GM19468 (cell line): ENCODE data around the gene HOXA13.

Experiments
- ATAC-seq: cut with Tn5 transposase; IDR thresholded peaks from one replicate; pipeline ENCODE4 v1.9.1; 2021; ENCODE audit warnings: mild to moderate bottlenecking, moderate library complexity, moderate number of reproducible peaks; ENCODE audit not compliant: unreplicated experiment; ENCODE audit errors: extremely low read depth

The HOXA13 gene

DNA sequence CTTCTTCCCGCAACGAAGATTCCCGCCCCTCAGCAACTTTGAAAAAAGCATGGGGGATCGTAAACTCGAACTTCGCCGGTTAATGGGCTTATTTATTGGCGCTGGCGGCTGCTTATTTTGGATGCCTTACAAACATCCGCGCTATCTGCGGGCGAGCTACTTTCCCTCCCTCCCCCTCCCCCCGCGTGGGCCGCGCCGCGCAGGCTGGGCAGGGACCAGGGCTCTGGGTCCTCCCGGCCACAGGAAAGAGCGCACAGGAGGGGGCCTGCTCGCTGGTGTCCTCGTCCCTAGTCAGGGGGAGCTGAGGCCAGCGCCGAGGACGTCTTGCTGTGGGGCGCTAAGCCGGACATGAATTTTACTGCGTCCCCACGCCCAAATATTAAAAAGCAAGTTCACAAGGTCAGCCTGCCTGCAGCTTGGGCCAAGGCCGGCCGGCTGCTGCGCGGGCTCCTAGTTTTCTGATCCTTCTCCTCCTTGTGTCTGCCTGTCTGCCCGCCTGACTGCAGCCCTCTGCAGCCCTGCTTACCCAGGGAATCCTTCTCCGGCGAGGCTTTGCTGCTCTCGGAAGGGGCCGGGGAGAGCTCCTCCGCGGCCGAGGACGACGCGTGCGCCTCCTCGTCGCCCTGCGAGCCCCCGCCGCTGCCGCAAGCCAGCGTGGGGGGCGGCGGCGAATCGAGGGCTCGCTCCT, 26.9 kb downstream of the HOXA13 start:
- ATAC-seq: no peak

DNA sequence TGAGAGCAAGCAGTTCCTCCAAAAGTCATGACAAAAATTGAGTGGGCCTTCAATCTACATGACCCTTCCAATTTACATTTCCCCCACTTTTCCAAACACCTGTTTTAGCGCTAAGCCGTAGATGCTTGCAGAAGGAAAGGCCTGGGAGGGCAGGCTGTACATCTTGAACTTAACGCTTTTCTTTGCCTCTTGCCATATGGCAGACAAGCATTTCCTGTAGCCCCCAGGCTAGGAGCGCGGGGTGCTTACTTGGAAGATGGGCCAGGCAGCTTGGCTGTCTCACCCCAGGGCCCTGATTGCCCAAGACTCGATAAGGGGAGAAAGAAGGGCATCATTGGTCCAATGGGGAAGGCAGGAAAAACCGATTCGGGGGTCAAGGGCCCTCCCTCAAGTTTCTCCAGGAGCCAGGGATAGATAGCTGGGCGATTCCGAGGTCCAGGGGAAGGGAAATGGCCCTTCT, 27.5 kb downstream of the HOXA13 start:
- no peak for ATAC-seq

DNA sequence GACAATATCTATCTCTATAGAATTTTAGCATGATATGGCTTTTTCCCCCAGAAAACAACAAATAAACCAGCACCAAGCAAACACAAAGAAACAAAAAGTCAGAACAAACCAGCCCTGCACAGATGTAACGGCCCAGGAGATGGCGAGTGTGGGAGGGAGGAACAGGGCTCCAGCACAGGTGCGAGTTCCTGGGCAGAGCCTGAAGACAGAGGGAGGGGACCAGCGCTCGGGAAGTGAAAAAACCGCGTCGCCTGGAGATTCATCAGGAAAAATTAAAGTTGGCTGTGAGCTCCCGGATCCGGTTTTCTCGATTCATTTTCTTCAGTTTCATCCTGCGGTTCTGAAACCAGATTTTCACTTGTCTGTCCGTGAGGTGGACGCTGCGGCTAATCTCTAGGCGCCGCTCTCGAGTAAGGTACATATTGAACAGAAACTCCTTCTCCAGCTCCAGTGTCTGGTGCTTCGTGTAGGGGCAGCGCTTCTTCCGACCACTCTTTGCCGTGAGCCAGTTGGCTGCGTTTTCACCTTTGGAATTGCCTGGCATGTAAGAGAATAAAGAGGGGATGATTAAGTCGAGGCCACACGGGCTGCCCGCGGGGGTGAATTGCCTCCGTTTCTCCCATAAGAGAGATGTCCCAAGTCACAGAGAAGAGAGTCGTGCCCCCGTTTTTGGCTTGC, 28.1 kb downstream of the HOXA13 start:
- no peak for ATAC-seq

DNA sequence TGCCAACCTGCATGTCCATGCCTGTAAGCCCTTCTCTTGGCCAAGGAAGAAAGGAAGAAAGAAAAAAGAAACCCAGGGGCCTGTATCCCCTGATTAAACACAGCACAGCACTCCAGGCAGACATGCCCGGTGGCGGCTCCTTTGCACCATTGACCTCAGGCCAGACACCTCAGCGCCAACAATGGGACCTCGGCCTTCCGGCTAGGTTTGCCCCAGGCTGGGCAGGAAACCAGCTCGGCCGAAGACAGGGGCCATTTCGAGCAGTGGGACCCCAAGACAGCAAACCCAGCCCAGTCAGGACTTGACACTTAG, 28.6 kb downstream of the HOXA13 start:
- ATAC-seq: no peak

DNA sequence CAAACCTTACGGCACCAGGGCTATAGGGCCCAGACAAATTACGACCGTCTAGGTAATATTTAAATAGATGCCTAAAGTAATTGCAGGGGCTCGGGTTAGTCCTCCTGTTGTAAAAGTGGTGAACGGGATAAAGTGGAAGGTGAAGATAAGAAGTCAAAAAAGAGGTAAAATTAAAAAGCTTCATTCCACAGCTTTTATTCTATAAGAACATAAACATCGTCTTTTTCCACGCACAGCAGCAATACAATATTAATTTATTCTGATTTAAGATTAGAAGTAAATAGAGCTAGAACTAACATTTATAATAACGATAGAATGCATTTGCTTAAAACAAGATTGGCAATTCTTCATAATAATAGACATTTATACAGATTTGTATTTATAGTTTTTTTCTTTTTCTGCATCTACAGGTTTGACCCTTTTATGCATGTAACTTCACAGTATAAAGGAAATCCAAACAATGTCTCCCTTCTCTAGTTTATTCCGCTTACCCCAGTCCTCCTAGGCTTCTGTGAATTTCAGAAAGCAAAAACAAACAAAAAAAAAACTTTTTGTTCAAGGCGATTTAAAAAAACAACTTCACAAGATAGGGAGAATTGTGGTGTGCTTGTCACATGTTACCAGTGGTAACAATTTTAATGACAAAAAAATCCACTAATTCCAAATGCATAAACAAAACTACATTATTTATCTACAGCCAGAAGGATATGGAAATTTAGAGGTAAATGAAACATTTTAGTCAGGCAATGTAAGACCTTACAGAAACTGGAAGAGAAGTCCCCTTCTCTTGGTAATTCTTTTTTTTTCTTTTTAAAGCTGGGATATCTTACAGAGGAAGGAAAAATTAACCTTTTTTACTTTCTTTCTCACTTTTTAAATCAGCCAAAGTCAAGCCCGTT, 29.2 kb downstream of the HOXA13 start:
- ATAC-seq: no peak

DNA sequence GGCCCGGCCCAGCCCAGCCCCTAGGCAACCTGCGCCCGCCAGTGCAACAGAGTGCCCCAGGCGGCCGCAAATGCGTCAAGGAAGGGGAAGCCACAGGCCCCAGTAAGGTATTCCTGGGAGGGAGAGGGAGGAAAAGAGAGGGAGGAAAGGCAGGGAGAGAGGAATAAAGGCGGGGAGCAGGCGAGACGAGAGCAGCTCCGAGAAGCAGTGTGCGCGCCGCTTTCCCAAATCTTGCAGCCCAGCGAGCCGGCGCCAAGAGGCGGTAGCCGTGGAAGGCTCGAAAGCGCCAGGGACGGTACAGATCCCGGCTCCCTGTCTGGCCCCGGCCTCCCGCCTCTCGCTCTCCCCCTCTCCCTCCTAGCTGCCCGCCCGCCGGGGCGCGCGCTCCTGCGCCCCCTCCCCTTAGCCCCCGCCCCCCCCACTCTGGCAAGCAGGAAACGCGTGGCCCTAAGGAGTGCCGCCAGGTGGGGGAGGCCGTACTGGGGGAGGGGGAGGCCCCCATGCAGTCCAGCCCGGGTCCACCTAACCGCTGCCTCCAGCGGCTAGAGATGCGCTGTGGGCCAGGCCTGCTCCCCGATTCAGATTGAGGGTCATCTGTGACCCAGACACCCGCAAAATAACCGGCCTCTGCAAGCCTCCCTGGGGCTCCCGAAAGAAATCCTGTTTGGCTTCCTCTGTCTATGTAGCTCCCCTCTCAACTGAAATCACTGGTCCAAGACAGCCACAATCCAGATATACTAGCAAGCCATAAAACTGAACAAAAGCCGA, 30.0 kb downstream of the HOXA13 start:
- no peak for ATAC-seq

DNA sequence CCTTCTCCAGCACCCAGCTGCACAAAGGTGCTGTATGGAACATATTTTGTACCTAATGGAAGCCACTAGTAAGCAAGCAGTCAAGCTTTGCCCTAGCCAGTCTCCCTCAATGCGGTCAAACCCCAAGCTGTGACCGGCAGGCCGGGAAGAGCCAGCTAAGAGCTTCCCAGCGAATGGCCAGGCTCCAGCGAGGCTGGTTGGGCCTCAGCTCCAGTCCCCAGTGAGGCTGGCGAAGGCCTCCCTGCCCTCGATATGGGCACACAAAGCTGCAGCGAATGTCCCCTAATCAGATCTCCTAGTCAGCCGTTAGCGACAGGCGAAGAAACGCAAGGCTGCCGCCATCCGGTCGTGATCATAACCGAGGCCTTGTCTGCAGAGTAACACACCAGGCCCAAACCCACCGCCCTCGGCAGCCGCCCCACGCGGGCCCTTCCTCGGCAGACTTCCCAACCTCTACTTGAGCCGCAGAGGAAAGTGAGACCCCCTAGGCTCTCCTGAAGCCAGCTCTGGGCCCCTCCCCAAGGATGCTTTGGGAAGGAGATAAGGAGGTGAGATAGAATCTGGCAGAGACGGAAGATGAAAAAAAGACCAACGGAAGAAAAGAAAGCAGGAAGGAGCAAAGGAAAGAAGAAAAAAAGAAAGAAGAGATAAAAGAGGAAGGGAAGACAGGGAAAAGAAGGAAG, 31.5 kb downstream of the HOXA13 start:
- no peak for ATAC-seq

DNA sequence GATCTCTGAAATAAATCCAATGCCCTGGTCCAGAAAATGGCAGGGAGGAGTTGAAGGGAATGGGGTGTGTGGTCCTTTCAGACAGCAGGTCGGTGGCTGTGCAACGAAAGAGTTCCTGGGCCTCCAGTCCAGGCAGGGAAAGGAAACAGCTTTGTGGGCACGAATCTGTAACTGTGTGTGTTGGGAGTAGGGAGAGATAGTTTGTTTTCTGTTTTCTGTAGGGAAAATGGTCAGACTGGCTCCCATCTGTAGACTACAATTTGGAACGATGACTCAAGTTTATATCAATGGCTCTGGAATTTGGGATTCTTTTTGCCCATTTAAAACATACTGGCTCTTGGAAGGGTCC, 32.0 kb downstream of the HOXA13 start:
- ATAC-seq: no peak

DNA sequence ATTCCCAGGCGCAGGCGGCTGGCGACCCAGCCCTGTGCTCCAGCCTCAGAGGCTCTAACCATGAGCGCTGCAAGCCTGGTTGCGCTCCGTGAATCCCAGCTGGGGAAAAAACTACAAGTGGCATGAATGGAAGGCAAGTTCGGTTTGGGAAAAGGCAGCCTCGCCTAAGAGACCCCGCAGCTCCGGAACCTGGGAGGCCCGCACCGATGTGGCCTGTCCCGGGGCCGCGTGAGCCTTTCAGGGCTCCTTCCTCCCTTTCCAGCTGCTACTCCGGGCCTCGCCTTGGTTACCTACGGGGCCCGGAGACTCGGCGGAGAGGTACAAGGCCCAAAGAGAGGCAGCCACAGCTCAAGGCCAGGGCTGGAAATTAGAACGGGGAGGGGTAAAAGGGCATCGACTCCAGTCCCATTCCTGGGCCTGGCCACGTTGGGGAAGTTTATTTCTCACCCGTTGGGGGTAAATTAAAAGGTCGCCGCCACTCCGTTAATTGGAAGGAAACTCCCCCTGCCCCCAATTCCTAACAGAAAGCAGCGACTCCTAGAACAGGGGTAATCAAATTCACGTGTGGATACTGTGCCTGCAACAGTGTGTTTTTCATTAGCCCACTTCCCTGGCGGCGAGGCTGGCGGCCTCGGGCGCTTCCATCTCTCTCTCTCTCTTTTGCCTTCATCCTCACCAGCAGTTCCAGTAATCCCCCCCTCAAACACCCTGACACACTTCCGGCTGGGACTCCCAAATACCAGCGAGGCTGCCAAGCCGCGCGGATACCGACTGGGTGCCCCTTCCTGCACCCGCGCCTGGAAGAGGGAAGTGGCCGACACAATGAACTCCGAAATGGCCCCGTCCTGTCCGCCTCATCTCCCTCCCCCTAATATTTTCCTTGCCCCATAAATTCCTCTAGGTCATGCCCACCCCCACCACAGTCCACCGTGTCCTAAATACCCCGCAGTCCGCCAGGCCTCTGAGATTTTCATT, 33.1 kb downstream of the HOXA13 start:
- ATAC-seq: no peak

DNA sequence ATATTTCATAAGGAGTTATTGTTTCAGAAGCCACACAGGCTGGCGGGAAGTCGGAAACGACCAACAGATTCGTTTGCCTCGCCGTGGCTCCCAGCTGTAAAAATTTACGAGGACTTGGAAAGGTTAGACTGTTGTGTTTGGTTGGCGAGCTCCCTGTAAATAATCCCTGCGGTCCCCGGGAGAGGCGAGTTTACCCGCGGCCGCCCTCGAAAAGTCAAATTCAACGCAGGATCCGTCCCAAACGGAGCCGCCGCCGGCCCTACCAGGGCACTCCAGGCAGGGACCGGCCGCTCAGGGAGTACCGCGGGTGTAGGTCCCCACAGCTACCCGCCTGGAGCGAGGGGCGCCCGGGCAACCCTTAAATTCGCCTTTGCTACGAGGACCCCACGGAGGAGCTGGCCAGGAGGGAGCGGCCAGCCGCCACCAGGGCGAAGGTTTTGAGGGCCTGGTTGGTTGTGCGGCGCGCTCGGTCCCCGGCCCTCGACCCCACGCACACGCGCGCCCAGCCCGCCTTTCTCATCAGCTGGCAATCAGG, 33.8 kb downstream of the HOXA13 start:
- ATAC-seq: no peak

DNA sequence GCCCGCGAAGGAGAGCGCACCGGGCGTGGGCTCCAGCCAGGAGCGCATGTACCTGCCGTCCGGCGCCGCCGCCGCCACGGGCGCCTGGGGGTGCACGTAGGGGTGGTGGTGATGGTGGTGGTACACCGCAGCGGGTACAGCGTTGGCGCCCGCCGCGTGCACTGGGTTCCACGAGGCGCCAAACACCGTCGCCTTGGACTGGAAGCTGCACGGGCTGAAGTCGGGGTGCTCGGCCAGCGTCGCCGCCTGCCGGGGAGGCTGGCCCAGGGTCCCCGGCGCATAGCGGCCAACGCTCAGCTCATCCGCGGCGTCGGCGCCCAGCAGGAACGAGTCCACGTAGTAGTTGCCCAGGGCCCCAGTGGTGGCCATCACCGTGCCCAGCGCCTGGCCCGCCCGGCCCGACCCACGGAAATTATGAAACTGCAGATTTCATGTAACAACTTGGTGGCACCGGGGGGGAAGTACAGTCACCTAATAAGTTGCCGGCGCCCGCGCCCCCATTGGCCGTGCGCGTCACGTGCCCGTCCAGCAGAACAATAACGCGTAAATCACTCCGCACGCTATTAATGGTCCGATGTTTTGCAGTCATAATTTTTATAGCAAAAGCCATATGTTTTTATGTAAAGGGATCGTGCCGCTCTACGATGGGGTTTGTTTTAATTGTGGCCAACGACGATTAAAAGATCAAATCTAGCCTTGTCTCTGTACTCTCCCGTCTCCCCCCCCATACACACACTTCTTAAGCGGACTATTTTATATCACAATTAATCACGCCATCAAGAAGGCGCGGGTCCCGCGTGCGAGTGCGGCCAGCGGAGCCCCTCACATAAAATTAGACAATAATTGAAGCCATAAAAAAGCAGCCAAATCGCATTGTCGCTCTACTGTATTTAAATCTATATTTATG, 34.5 kb downstream of the HOXA13 start, which contains the start of gene HOXA9:
TSS of gene HOXA9 (minus strand) at position 449 of the 907 bp plus-strand sequence. CDS start at position 369, 80 bp downstream.
- ATAC-seq: no peak

DNA sequence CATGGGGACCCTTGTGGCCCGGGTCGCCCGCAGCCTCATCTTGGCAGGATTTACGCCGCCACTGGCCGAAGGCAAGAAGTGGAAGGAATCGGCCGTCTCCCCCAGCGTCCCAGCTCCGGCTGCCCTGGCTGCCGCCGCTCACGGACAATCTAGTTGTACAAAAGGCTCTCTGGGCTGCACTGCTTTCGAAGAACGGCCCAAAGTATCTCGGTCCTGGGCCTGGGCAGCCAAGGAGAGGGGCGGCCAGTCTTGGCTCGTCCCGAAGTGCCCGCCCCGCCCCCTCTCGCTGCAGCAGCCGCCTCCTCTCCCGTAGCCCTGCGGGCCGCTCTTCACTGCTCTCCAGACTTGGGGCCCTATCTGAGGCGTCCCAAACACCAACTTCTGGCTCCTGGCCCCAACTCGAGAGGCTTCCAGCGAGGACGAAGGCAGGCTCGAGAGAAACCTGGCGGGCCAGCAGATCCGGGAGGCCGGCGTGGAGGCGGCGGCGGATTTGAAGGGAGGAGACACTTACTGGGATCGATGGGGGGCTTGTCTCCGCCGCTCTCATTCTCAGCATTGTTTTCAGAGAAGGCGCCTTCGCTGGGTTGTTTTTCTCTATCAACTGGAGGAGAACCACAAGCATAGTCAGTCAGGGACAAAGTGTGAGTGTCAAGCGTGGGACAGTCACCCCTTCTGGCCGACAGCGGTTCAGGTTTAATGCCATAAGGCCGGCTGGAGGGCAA, 35.4 kb downstream of the HOXA13 start:
- no peak for ATAC-seq

DNA sequence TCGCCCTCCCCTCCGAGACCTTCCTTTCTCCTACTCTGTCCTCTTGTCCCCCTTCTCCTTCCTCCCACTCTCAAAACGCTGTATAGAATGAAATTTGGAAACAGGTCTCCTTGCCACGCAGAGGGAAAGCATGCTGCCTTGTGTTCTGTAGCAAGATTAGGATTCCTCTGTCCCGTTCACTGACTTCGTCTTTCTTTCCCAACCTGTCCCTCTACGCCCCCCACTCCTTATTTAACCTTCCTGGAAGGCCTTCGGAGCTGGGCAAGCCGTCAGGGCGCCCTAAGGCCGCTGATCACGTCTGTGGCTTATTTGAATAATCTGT, 35.9 kb downstream of the HOXA13 start:
- no peak for ATAC-seq

DNA sequence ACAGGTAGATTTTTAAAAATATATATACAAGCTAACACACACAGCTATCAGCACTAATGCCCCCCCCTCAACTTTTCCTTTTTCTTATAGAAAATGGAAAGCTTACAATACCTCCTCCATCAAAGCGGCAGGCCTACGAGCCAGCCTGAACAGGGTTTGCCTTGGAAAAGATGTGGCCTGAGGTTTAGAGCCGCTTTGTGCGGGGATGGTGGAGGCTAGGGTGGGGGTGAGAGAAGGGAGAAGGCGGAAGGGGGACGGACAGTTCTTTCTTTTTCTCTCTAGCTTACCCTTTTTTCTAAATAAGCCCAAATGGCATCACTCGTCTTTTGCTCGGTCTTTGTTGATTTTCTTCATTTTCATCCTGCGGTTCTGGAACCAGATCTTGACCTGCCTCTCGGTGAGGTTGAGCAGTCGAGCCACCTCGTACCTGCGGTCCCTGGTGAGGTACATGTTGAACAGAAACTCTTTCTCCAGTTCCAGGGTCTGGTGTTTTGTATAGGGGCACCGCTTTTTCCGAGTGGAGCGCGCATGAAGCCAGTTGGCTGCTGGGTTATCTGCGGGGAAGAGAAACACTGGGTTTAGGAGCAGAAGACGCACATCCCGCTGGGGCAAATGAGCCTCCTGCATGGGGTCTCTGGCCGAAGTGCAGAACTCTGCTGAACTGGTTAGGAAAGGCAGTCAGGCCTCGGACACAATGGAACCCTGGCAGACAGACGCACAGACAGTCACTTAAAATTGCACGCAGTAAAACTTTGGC, 36.4 kb downstream of the HOXA13 start:
- ATAC-seq: no peak

DNA sequence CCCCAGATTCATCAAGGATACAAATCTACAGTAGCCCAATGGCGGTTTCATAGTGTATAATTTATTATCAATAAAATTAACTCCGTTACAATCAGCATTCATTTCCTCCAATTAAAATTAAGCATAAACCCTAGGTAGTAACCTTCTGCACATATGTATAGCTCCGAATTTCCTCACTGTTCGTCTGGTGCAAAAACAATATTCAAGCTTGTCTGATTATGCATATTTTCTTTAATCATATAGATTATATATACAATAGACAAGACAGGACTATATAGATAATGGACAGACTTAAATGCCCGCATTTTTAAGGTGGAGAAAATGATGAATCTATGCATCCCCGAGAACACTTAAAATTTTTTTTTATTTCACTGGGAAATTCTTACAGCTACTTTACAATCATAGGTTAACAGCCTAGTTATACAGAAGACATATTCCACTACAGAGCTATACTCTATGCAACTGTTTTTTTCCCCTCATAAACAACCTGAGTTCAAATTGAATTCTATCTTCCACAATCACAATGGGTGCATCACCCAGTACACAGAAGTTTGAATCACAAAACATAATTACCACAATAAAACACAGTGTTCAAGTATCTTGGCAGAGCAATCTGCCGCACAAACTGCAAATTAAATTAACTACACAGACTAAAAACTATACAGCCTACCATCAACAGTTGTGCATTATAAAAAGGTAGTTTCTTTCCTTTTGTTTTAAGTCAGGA, 37.2 kb downstream of the HOXA13 start:
- ATAC-seq: no peak
